GM19035 (cell line): ENCODE data around the gene PSMC6.
"Not testable (repeated sequence)": the region's sequence is repeated elsewhere in the genome, so short reads cannot be mapped to it uniquely, and the experiment has no call there.

ENCODE experiments used
- ATAC-seq: cut with Tn5 transposase; IDR thresholded peaks from one replicate; pipeline ENCODE4 v1.9.1; 2021; ENCODE audit not compliant: unreplicated experiment

Gene PSMC6

GRCh38 chr14:52716155-52716554, 9.2 kb downstream of the PSMC6 start:
- no peak for ATAC-seq

DNA sequence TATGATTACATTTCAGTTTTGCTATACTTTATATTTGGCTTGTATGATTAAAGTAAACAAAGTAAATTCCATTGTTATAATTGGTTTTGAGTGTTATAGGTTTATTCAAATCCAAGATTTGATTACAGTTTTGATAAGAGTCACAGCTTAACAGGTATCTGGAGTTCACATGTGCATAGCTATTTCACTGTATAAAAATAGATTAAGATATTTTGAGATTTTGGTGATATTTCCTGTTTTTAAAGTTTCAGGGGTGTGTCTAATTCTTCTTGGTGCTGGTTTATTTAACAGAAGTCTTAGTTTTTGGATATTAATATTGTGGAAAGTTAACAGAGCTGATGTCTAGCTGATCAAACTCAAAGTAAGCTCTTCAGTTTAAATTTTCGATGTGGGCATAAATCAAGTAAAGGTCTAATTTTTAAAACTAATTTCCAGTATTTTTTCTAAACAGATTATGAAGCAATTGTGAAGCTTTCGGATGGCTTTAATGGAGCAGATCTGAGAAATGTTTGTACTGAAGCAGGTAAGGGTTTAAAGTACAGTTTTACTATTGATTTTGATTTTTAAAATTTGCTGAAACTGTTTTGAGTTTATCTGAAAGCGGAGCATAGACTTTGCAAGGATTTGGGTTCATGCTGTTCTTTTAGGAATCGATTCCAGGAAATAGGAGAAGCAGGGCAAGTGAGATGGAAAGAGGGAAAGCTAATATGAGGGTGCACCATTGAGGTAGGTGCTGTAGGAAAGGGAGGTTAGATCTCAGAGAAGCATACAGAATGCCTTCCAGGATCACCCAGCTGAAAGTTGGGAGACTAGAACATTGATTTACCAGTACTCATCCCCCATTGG, 16.7 kb downstream of the PSMC6 start:
- ATAC-seq: no peak

- no peak for ATAC-seq
These were observed 17.3 kb downstream of the PSMC6 start for GRCh38 chr14:52724360-52724644.

GRCh38 chr14:52727509-52727908, 20.5 kb downstream of the PSMC6 start:
- not testable (repeated sequence) for ATAC-seq

DNA sequence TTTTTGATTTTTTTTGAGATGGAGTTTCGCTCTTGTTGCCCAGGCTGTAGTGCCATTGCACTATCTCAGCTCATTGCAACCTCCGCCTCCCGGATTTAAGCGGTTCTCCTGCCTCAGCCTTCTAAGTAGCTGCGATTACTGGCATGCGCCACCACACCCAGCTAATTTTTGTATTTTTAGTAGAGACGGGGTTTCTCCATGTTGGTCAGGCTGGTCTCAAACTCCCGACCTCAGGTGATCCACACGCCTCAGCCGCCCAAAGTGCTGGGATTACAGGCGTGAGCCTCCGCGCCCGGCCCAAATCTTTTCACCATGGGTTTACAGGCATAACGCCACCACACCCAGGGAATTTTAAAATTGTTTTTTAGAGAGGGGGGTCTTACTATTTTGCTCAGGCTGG, 22.0 kb downstream of the PSMC6 start:
- ATAC-seq: not testable (repeated sequence)

DNA sequence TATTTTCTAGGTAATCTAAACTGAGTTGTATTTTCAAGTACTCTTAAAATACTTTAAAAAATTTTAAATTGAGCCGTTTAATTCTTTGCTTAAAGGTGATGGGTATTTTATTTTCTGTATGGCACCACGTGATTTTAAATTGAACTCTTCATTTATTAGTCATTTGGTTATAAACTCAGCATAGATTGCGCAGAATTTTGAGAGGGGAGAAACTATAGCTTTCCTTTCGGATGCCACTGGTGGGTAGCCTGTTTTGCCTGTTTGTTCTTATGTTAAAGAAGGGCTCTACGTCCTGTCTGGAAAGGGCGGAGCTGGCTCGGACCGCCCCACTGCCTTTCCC, 22.6 kb downstream of the PSMC6 start:
- no peak for ATAC-seq

GRCh38 chr14:52729925-52730708, 23.1 kb downstream of the PSMC6 start, which contains the start of gene STYX:
STYX (plus strand) TSS chr14:52730166; CDS start chr14:52730475, 309 bp downstream.
- ATAC-seq: peak; percentile 94

DNA sequence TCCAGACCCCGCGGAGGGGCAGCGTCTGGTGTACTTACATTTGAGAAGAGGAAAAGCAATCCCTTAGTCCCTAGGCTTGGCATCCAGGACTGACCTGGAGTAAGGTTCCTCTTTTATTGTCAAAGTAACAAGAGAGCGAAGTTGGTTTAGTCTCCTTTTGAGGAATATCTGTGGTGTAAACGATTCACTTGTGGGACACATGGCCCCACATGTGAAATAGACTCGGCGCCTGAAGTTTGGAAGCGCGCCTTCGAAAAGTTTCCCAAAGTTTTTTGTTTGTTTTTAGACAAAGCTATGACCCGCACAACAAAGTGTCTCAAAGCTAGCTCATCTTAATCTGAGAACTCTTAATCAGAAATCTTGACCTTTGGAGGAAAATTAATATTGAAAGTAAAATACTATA, 23.7 kb downstream of the PSMC6 start:
- ATAC-seq: no peak

- no peak for ATAC-seq
These were observed 26.8 kb downstream of the PSMC6 start for GRCh38 chr14:52733824-52734223.

DNA sequence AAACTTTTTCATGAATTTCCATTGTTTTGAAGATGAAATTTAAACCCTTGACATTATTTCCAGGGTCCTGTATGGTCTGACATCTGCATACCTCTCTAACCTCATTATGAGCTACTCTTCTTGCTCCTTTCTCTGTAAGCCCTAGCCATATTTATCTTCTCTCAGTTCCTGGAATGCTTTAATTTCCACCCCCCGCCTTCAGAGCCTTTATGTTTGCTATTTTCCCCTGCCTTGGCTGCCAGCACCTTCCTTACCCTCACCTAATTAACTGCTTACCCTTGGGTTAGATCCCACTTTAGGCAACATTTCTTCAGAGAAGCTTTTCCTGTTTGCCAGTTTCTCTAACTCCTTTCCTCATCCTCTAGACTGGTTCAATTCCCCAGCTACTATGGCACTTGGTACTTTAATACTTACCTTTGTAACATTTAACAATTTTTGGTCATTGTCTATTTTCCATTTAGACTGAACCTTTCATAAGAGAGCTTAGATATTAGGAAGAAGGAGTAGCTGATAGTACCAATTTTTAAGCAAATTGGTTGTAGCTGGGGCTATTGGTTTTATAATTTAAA, 29.0 kb downstream of the PSMC6 start:
- ATAC-seq: no peak

DNA sequence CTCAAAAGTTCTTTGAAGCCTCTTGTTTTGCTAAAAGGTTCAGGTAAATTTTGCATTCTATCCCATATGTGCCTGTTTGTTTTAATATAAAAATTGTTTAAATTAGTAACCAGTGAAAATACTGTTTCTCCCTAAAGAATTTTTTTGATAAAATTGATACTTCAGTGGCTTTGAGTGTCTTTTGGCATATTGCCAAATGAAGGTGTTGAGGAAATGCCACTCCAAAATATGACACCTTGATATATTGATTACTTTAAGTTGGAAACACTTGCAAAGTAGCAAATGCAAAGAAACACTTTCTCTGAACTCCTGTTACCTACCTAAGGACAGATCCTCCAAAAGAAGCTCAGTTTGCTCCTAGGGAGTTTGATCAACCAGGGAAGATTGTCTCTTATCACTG, 31.4 kb downstream of the PSMC6 start:
- no peak for ATAC-seq

DNA sequence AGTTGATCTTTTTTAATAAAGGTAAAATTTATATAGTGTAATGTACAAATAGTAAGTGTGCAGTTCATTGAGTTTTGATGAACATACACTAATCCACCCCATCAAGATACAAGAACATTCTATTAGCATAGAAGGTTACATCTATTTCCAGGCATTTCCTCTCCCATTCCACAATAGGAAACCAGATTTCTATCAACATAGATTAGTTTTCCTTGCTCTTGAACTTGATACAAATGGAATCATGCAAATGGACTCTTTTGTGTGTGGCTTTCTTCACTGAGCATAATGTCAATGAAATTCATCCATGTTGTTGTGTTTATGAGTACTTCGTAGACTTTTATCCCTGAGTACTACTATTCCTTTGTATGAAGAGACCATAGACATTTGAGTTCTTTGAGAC, 33.8 kb downstream of the PSMC6 start:
- ATAC-seq: no peak

DNA sequence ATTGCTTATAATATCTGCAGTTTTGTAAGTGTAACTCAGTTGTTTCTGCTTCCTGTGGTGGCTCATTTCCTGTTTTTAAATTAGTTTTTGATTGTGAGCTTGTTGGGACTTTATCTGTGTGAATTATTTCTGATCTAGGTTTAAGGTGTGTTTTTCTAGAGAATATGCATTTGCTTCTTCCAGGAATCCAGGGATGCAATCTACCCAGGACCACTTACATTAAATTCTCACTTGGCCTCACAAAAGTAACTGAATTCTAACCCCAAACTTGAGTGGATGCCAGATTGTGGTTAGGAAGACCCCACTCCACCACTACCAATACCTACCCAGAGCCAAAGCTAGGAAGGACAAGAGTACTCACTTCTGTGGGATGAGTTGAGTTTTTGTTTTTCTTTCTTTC, 34.9 kb downstream of the PSMC6 start:
- no peak for ATAC-seq

GRCh38 chr14:52748647-52749292, 41.8 kb downstream of the PSMC6 start:
- no peak for ATAC-seq

GRCh38 chr14:52755607-52756316, 48.8 kb downstream of the PSMC6 start:
- no peak for ATAC-seq

DNA sequence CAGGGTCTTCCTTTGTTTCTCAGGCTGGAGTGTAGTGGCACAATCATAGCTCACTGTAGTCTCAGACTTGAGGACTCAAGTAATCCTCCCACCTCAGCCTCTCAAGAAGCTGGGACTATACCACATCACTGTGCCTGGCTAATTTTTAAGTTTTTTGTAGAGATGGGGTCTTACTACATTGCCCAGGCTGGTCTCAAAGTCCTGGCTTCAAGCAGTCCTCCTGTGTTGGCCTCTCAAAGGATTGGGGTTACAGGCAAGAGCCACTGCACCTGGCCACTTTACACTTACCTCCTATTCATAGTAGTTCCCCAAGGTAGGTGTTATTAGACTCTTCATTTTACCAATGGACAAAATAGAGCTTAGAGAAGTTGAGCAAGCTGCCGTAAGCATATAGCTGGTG, 52.1 kb downstream of the PSMC6 start:
- no peak for ATAC-seq

DNA sequence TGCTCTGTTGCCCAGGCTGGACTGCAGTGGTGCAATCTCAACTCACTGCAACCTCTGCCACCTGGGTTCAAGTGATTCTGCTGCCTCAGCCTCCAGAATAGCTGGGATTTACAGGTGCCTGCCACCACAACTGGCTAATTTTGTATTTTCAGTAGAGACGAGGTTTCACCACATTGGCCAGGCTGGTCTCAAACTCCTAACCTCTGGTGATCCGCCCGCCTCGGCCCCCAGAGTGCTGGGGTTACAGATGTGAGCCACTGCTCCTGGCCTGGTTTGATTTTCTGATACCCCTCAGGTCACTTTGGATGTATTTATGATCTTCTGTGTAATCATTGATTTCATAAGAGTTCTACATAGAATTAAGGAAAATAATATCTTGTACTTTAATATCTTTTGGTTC, 55.9 kb downstream of the PSMC6 start:
- ATAC-seq: not testable (repeated sequence)

DNA sequence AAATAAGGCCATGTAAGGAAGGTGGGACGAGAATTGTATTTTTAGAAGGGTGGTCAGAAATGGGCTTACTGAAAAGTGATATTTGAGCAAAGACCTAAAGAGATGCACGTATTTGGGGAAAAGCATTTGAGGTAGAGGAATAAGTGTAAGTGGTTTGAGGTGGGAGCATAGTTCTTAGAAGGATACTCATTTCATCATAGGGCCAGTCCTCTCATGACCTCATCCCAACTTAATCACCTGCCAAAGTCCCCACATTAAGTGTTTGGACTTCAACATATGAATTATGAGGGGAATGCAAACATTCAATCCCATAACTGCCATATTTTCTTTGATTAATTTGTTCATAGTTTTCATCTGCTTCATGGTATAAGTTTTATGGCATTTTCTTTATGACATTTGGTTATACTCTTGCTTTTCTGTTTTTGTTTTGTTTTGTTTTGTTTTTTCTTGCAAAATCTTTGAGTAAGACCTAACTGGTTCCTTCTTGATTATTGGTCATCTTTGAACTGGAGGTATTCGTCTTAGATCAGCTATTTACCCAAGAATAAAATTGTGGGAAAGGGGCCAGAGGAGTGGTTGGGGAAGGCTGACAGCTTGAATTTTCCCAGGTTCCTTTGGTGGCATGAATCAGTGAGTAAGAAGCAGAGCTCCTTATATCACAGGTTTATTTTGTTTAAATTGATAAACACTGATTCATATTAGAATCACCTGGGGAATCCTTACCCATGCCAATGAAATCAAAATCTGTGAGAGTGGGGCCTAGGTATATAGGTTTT, 60.2 kb downstream of the PSMC6 start:
- ATAC-seq: no peak

GRCh38 chr14:52769887-52770286, 62.9 kb downstream of the PSMC6 start:
- no peak for ATAC-seq

DNA sequence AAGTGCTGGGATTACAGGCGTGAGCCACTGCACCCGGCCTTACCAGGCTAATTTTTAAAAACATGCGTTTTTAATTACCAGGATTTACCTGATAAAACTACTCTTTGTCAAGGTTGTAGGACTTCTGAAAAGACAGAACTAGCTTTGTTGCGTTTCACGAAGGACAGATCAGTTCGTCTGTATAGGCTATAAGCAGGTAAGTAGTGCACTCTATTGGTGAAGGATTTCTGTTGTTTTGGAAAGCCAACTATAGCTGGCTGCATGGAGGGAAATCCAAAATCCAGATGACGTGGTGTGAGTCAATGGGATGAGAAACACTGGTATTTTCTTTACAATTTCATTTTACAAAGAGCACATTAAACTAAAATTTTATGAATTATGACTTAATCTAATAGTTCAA, 69.8 kb downstream of the PSMC6 start:
- no peak for ATAC-seq
